Endothelial cell (in vitro differentiated cells): ENCODE measurements around the gene MREG. TPM values are rescaled to one million over a fixed set of nuclear protein-coding genes. Genes with fewer than 3 reads are reported as not detected.
"Not testable (repeated sequence)": the region's sequence is repeated elsewhere in the genome, so short reads cannot be mapped to it uniquely, and the experiment has no call there.

ENCODE experiments used
- DNase-seq: peaks from one replicate; pipeline ENCODE4 v3.0.0; 2021; ENCODE audit warnings: low spot score
- H3K27ac Mint-ChIP-seq: one replicate; pipeline ENCODE4 v1.8.0; 2021; ENCODE audit warnings: mixed read lengths, inconsistent platforms; ENCODE audit not compliant: unreplicated experiment
- H3K27me3 Mint-ChIP-seq: one replicate; pipeline ENCODE4 v1.8.0; 2021; ENCODE audit warnings: mild to moderate bottlenecking, moderate library complexity, mixed read lengths, inconsistent platforms; ENCODE audit not compliant: unreplicated experiment
- H3K36me3 Mint-ChIP-seq: one replicate; pipeline ENCODE4 v1.8.0; 2021; ENCODE audit warnings: mild to moderate bottlenecking, low read depth, mixed read lengths, inconsistent platforms; ENCODE audit not compliant: unreplicated experiment
- H3K4me1 Mint-ChIP-seq: one replicate; pipeline ENCODE4 v1.8.0; 2021; ENCODE audit warnings: mild to moderate bottlenecking, mixed read lengths, inconsistent platforms; ENCODE audit not compliant: unreplicated experiment
- H3K4me3 Mint-ChIP-seq: one replicate; pipeline ENCODE4 v1.8.0; 2021; ENCODE audit warnings: mild to moderate bottlenecking, mixed read lengths, inconsistent platforms; ENCODE audit not compliant: unreplicated experiment
- H3K9me3 Mint-ChIP-seq: one replicate; pipeline ENCODE4 v1.8.0; 2021; ENCODE audit warnings: mixed read lengths, inconsistent platforms; ENCODE audit not compliant: unreplicated experiment
- total RNA-seq: library from RNA; stranded (reverse); fragmentation: NEBNext Ultra II Directional; extraction: Animal tissue kit (Norgen Biotek cat#: 25700); gene quantifications from one replicate; pipeline ENCODE4 v1.2.1, GENCODE V29; 2021; ENCODE audit not compliant: unreplicated experiment
- TF ChIP-seq, protein P1 (sequence below): fragments of 200-600 bp; sonication (generic); IDR thresholded peaks from one replicate; pipeline ENCODE4 v1.5.0; 2021; ENCODE audit warnings: antibody characterized with exemption; ENCODE audit not compliant: unreplicated experiment

MREG gene
- total RNA-seq, 1 donor from 2014 or later, result 26.1 TPM

DNA sequence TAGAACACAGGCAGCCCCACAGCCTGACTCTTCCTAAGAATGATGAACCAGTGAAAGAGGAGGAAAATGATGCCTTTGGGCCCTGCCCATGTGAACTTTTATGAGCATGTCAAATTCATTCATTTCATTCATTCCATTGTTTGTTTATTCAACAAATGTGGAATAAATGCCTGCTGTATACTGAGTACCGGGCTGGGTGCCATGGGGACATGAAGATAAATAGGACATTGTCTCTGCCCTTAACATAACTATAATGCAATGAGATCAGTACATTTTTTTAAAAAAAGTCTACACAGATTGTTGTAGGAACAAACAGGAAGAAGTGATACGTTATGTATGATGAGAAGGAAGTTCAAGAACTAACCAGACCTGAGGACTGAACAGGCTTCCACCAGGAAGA, 14.7 kb downstream of the MREG start:
- no peak for DNase-seq
- Mint-ChIP-seq H3K9me3 (no peaks in the 10 kb centered on the region), H3K27me3 (peaks cover 9% of the 10 kb centered on the region), H3K4me1 (peaks cover 28% of the 10 kb centered on the region), H3K36me3 (peaks cover 6% of the 10 kb centered on the region), H3K4me3 (no peak overlapping the region), H3K27ac (no peak overlapping the region)
- TF ChIP-seq, protein P1, sequence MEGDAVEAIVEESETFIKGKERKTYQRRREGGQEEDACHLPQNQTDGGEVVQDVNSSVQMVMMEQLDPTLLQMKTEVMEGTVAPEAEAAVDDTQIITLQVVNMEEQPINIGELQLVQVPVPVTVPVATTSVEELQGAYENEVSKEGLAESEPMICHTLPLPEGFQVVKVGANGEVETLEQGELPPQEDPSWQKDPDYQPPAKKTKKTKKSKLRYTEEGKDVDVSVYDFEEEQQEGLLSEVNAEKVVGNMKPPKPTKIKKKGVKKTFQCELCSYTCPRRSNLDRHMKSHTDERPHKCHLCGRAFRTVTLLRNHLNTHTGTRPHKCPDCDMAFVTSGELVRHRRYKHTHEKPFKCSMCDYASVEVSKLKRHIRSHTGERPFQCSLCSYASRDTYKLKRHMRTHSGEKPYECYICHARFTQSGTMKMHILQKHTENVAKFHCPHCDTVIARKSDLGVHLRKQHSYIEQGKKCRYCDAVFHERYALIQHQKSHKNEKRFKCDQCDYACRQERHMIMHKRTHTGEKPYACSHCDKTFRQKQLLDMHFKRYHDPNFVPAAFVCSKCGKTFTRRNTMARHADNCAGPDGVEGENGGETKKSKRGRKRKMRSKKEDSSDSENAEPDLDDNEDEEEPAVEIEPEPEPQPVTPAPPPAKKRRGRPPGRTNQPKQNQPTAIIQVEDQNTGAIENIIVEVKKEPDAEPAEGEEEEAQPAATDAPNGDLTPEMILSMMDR, result no peak

DNA sequence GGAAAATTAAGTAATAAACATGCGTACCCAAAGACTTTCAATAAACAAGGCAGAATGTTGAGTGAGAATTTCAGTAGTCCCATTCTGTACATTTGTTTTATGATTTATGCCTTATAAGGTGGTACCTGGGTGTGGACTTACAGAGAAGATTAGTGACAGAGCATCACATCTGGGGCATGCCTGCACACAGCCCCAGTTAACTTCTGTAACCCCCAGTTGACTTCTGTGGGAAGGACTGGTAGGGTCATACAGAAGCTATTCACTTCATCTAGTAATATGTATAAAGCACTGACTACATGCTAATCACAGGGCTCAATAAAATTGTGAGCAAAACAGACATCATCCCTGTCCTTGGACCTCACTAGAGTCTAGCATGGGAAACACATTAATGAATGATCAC, 16.1 kb downstream of the MREG start:
- Mint-ChIP-seq H3K27ac (peak overlapping the region; percentile 72), H3K27me3 (peaks cover 3% of the 10 kb centered on the region)

GRCh38 chr2:215994911-215995310, 18.4 kb downstream of the MREG start:
- no peak for DNase-seq
- H3K4me1 Mint-ChIP-seq, result peaks cover 25% of the 10 kb centered on the region
- TF ChIP-seq, protein P1, result no peak
- no peak overlapping the region for H3K4me3 Mint-ChIP-seq
- H3K9me3 Mint-ChIP-seq, result no peaks in the 10 kb centered on the region
- no peak overlapping the region for H3K27ac Mint-ChIP-seq
- peaks cover 15% of the 10 kb centered on the region for H3K36me3 Mint-ChIP-seq
- H3K27me3 Mint-ChIP-seq, result peaks cover 2% of the 10 kb centered on the region

More for the DNA sequence above, 16.1 kb downstream of the MREG start:
- H3K36me3 Mint-ChIP-seq, result peaks cover 11% of the 10 kb centered on the region
- no peaks in the 10 kb centered on the region for H3K9me3 Mint-ChIP-seq
- DNase-seq, result no peak
- peaks cover 18% of the 10 kb centered on the region for H3K4me1 Mint-ChIP-seq
- TF ChIP-seq, protein P1, result no peak
- H3K4me3 Mint-ChIP-seq, result no peak overlapping the region

DNA sequence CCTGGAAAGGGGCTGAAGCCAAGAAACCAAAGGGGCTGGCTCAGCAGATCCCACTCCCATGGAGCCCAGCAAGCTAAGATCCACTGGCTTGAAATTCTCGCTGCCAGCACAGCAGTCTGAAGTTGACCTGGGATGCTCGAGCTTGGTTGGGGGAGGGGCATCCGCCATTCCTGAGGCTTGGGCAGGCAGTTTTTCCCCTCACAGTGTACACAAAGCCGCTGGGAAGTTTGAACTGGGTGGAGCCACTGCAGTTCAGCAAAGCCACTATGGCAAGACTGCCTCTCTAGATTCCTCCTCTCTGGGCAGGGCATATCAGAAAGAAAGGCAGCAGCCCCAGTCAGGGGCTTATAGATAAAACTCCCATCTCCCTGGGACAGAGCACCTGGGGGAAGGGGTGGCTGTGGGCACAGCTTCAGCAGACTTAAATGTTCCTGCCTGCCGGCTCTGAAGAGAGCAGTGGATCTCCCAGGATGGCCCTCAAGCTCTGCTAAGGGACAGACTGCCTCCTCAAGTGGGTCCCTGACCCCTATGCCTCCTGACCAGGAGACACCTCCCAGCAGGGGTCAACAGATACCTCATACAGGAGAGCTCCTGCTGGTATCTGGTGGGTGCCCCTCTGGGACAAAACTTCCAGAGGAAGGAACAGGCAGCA, 24.7 kb downstream of the MREG start:
- not testable (repeated sequence) for H3K9me3 Mint-ChIP-seq, H3K27me3 Mint-ChIP-seq, DNase-seq, H3K27ac Mint-ChIP-seq
- Mint-ChIP-seq H3K4me1 (peaks cover 12% of the 10 kb centered on the region), H3K4me3 (peak overlapping the region; percentile 44), H3K36me3 (peaks cover 39% of the 10 kb centered on the region)

DNA sequence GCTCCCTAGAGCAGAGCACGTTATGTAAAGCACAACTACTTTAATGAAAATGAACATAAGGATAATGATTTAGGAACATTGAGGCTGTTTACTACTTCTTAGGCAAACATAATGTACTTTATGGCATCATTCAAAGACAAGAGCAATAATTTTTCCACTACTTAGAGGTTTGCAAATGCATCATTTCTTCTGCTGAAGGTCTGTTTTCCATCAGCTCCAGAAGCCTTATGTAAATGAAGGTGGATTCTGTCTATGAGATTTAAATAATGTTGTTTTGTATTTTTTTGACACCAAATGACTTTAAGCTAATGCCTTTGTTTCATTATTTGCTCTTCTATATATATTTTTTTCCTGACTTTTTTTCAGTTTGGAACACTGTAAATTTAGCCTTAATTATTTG, 28.1 kb downstream of the MREG start:
- Mint-ChIP-seq H3K4me3 (no peak overlapping the region), H3K9me3 (no peaks in the 10 kb centered on the region), H3K27me3 (no peaks in the 10 kb centered on the region), H3K4me1 (no peaks in the 10 kb centered on the region), H3K27ac (peak overlapping the region; percentile 44), H3K36me3 (peaks cover 33% of the 10 kb centered on the region)
- TF ChIP-seq, protein P1, result no peak
- DNase-seq, result no peak
